Activated gamma-delta T cell treated with Interleukin-2 at 50 U/mL for 16 hours (primary cell): Measurements from ENCODE around the gene CCDC188.

Experiments used
- DNase-seq: peaks from one replicate; pipeline ENCODE4 v3.0.0-alpha.2; 2020

The CCDC188 gene

DNA sequence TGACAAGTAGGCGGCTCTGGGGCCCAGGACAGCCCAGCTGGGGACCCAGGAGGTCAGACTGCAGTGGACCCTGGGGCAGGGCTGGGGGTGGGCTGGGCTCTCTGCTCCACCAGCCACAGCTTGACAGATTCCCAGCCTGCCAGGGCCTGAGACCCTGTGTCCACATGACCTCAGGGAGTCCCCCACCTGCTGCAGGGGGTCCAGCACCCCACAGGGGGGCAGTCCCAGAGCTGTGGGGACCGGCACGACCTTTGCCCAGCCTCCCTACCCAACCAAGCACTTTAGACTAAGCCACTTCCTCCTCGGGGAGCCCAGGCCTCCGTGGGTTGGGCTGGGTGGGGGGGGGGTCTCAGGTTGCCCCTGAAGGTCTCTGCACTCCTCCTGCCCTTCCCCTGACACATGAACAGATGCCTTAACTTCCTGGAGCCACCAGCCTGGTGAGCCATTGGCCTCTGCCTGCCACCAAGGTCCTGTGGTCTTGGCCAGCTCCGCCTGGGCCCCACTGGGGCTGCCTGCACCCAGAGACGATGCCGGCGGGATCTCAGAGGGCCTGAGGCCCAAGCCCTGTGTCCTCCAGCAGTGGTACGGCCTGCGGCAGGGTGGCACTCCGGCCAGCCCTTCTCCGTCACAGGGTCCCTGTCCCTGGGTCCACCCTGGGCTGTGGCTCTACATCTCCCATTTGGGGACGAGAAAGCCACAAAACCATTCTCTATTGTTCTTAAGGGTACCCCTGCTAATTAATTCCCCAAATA is 3.4 kb downstream of the CCDC188 start:
- no peak for DNase-seq

DNA sequence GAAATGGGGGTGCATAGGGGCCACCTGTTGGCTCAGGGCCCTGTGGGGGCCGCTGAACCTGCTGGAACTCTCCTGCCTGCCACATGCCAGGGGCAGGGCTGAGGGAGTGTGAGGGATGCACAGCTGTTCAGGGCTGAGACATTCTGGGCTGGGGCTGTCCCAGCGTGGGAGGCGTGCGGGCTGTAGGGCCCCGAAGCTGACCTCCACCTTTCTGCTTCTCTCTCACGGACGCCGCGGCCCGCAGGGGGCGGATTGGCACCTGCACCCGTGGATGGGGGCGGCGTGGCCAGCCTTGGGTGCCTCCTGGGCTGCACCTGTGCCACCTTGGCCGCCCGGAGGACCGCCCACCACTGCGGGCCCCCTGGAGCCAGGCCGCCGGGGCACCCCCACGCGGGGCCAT is 4.1 kb downstream of the CCDC188 start:
- no peak for DNase-seq

DNA sequence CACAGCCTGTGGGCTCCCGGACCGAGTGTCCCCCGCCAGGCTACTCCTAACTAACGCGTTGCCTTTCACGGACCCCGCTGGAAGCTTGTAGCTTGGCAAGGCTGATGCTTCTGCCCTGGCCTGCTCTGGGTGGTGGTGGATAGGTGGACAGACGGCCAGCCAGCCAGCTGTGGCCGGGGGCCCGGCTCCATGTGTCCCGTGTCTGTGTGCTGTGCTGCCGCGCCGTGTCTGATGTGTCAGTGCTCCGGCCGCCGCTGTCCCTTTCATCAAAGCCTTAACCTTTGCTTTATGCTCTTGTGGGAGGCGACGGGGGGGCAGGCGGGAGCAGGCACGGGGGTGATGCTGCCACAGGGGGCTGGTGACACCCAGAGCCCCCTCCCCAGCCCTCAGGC is 5.0 kb downstream of the CCDC188 start:
- DNase-seq: no peak

DNA sequence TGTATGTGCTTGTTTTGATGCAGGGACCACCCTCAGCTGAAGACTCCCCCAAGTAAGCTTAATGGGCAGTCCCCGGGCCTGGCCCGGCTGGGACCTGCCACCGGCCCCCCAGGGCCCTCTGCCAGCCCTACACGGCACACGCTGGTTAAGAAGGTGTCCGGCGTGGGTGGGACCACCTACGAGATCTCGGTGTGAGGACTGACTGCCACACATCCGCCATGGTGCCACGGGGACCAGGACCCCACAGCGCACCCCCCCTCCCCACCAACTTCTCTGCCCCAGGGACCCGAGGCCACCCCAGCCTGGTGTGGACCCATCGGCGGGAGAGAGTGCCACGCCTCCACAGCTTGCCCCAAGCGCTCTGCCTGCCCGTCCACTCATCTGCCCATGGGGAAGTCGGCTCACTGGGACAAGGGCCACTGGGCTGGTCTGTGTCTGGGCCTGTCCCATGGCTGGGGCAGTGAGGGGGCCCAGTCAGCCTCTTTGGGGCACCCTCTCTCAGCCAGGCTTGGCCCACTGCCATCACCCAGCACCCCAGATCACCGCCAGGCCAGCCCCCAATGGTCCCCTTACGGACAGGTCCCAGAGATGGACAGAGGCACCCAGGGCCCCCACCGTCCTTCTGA is 5.5 kb downstream of the CCDC188 start:
- no peak for DNase-seq

DNA sequence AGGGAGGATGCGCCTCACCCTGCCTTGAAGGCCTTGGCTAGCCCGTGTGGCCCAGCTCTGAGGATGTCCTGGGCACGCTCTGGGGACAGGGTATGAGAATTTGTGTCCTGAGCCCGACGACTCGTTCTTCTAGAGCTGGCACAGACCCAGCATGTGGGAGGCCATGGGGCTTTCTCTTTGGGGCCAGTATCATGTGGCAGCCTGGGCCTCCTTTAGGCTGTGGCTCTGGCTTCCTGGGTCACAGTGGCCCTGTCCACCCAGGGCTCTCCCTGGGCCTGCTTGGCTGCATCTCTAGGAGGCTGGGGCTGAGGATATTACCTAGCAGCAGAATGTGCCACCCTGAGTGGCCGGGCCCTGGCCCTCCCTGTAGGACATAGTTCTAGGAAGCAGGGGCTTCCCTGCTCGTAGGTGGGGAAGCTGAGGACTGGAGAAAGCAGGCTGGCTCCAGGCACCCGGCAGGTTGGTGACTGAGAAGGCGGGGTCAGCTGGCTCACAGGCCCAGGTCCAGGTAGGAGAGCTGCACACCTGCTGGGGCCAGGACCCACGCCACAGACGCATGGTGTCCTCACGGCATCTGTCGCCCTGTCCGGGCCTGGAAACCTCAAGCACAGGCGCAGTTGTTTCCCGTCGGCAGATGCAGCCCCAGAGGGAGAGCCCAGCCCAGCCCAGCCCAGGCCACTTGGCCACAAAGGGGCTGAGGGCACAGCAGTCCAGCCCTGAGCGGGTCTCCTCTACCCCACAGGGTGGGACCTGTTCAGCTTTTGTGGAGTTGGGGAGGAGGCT is 6.8 kb downstream of the CCDC188 start:
- no peak for DNase-seq

DNA sequence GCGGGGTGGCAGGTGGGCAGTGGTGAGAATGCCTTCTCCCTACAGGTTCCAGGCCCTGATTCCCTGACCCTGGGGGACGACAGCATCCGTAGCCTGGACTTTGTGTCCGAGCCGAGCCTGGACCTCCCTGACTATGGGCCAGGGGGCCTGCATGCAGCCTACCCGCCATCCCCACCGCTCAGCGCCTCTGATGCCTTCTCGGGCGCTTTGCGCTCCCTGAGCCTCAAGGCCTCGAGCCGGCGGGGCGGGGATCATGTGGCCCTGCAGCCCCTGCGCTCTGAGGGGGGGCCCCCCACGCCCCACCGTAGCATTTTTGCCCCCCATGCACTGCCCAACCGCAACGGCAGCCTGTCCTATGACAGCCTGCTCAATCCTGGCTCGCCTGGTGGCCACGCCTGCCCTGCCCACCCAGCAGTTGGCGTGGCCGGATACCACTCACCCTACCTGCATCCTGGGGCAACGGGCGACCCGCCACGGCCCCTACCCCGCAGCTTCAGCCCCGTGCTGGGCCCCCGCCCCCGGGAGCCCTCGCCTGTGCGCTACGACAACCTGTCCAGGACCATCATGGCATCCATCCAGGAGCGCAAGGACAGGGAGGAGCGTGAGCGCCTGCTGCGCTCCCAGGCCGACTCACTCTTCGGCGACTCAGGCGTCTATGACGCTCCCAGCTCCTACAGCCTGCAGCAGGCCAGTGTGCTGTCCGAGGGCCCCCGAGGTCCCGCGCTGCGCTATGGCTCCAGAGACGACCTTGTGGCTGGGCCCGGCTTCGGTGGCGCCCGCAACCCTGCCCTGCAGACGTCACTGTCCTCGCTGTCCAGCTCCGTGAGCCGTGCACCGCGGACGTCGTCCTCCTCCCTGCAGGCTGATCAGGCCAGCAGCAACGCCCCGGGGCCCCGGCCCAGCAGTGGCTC is 7.9 kb downstream of the CCDC188 start:
- DNase-seq: no peak

DNA sequence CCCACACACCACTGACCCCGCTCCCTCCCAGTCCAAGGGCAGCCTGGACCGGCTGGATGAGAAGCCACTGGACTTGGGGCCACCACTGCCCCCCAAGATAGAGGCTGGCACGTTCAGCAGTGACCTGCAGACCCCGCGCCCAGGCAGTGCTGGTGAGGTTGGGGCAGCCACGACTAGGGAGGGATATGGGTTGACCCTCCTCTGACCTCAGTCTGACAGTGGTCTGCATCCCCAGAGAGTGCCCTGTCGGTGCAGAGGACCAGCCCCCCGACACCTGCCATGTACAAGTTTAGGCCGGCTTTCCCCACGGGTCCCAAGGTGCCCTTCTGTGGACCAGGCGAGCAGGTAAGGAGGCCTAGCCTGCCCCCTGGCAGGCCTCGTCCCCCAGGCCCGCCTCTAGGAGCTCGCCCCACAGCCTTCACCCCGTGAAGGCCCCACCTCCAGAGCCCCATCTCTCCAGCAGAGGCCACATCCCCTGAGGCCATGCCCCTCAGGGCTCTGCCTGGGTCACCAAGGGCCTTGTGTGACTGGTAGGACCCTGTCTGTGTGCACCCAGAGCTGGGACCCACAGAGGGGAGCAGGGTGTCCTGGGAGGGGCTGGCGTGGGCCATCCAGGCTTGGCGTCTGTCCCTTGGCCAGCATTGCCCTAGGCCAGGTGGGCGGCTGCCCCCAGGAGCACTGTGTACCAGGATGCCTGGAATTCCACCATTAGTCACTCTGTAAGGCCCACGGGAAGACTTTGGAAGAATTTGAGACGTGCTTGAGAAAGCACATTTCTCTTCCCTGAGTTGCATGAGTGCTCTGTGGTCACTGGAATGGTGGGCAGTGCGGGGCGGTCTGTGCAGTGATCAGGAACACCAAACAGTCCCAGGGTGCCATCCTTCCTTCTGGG is 9.4 kb downstream of the CCDC188 start:
- DNase-seq: no peak

DNA sequence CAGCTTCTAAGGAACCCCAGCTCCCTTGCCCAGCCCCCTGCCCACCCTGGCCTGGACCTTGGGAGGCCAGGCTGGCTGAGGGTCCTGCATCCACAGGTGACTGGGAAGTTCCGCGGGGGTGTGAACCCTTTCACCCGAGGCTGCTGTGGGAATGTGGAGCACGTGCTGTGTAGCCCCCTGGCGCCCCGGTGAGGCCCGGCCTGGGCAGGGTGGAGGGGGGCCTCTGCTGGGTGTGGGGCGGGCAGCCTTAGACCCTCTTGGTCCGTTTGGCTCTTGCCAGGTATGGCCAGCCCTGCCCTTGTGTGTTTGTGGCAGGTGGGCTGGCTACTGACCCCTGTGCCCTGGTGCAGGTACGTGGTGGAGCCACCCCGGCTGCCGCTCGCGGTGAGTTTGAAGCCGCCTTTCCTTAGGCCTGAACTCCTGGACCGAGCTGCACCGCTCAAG is 10.3 kb downstream of the CCDC188 start:
- no peak for DNase-seq

DNA sequence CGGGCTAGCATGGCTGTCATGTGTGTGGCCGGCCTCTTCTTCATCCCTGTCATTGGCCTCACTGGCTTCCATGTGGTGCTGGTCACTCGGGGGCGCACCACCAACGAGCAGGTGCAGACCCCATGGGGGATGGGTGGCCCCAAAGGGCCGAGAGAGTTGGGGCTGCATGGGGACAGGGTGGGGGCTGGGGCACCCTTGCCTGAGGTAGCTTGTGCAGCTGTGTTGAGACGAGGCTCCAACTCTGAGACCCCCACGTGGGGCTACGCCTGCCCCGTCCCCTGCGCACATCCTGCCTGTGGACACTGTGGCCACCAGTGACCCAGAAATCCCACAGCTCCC is 10.8 kb downstream of the CCDC188 start:
- no peak for DNase-seq

DNA sequence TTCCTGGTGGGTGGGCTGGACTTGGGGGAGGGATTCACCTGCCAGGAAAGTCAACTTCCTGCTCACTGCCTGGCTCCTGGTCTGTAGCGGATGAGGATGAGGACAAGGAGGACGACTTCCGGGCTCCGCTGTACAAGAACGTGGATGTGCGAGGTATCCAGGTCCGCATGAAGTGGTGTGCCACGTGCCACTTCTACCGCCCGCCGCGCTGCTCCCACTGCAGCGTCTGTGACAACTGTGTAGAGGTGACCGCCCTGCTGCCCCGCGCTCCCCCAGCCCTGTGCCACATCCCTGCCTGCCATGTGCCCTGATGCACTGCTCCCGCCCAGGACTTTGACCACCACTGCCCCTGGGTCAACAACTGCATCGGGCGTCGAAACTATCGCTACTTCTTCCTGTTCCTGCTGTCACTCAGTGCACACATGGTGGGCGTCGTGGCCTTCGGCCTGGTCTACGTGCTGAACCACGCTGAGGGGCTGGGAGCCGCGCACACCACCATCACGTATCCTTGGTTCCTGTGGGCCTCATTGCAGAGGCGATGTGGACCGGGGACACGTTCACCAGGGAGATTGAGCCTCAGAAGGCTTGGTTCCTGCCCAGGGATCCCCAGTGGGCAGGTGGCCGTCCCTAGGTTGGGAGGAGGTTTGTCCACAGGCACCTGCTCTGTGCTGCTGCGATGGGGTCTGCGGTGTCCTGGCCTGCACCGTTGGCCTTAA is 11.3 kb downstream of the CCDC188 start:
- DNase-seq: no peak

DNA sequence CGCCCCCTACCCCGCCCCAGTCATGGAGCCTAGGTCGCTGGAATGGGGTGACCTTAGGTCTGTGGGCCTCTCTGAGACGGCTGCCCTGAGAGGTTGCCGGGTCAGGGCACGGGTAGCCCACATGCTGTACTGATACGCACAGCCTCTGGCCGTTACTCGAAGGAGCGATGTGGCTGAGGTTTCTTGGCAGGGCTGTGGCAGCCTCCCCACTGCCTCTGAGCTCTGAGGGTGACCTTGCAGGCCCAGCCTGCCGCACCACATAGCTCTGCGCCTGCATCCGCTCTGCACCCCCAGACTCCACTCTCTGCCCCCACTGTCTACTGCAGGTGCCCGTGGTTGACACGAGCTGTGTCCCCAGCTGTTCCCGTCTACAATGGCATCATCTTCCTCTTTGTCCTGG is 12.0 kb downstream of the CCDC188 start:
- DNase-seq: no peak

DNA sequence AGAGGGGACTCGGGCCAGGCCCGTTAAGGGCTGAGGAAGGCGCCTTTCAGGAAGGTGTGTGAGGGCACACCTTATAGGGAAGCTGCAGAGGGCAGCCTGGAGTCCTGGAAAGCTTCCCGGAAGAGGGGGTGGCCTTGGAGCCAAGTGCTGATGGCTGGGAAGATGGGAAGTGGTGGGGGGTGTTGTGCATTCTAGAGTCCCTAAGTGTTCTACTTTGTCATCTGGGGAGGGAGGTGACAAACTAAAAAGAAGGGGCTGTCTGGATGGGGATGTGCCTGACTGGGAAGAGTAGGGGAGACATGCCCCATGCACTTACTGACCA is 12.5 kb downstream of the CCDC188 start:
- DNase-seq: no peak

DNA sequence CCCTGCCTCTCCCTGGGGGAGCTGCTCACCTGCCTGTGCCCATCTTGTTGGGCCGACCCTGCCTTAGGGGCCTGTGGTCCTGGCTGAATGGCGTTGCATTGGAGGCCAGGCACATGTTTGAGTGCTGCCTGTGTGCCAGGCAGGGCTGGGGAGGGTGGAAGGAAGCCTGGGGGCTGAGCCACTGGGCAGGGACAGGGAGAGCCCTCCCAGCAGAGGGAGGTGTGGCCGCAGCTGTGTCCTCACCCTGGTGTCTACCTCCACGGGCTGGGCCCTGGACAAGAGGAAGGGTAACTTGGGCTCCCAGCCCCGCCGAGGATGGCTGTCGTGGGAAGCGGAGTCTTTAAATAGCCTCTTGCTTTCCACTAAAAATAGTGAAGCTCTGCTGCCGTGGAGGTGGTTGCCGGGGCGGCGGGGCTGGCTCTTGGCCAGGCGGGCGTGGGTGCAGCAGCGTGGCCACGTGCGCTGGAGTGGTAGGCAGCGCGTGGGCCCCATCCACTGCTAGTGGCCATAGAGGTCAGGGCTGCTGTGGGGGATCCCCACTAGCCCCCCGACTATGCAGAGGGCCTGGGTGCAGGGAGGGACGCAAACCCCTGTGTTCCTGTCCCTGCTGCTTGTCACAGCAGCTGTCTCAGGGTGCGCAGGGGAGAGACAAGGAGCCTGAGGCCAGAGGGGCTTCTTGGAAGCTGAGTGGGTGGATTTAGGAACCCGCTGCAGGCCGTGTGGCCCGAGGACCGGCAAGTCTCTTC is 13.0 kb downstream of the CCDC188 start:
- no peak for DNase-seq

DNA sequence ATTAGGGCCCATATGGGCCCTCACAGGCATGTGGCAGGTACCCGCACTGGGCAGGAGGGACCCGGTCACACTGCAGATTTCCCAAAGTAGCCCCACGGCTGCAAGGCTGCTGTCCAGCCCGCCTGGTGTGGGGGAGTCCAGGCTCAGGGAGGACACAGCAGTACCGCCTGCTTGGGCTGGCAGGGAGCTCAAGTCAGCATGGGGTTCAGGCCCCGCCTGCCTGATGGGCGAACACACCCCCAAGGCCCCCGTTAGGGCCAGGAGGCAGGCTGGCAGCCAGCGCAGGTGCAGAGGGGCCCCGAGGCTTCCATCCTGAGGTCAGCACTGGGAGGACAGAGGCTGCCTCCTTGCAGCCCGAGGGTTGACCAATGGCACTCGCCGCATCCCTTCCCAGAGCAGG is 13.7 kb downstream of the CCDC188 start:
- DNase-seq: no peak

DNA sequence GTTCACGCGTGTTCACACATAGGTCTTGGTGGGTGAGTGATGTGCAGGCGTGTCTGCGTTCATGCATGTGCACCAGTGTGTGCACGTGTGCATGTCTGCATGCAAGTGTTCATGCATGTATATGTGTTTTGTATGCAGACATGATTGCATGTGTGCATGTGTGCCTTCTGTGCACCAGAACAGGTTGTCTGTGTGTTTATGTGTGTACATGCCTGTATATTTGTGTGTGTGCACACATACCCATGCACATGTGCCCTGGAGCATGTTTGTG is 14.3 kb downstream of the CCDC188 start:
- DNase-seq: no peak

DNA sequence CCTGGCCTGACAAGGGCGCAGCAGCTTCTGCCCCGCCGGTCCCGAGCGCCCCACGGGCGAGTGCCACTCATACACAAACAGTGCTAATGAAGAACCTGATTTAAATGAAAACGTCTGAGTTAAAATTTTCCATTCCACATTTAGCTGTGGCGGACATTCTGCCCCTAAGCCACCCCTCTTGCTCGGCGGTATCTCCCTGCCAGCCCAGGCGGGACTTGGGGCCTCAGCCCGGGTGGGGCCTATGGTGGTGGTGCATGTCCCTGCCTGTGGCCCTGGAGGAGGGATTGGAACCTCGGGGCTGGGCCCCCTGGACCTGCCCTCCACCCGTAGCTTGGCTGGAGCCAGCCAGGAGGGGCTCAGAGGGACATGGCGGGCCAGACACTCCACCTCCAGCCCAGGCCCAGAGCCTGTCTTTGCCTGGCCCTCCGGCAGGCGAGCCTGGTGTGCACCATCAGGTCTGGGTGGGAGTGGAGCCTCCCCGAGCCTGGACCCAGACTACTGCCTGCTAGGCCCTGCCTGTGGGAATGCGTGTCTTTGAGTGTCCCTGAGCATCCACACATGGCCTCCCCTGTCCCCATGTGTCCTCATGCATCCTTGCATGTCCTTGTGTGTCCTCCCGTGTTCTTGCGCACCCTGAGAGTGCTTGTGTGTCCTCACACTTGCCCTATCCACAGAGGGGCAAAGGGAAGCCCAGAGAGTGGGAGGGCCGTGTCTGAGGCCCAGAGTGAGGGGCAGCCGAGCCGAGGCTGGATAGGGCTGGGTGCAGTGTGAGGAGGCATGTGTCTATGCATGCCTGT is 14.9 kb downstream of the CCDC188 start:
- no peak for DNase-seq

DNA sequence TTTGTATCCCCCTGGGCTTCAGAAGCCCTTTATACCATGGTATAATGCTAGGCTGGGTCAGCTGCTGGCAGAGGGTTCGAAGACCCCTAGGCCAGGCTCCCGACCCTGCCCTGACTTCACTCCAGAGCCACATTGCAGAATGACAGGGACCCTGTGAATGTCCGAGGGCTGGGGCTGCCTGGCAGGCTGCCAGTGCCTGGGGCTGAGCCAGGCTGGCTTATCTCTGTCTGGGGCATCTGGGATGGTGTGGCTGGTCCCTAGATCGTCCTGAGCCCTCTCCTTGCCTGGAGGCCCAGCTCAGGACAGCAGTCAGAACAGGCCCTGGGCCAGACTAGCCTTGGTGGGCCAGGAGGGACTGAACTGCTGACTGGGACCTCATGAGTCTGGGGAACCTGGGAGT is 15.6 kb downstream of the CCDC188 start:
- DNase-seq: no peak

DNA sequence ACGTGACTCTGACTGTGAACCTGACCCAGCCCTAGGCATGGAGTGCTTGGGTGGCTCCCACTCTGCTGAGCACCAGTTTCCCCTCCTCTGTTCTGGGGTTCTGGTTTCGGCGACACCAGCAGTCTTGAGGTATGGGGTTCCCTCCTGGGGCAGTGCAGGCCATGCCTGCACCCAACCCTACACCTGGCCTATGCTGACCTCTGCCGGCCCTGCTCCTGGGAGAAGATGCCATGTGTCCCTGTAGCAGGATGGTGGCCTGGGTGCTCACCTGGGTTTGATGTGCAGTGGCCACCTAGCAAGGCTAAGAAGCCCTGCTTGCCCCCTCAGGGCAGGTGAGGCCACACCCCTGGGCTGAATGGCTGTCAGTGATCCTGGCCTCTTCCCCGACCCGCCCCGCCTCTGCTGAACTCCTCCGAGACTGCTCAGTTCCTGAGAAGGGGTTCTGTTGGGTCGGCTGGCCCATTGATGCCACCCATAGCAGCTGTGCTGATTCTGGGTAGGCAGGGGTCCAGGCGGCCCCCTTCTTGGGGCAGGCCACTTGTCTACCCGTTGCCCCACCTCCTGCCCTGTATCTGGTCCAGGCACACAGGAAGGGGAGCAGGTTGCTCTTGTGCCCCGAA is 16.8 kb downstream of the CCDC188 start:
- DNase-seq: no peak

DNA sequence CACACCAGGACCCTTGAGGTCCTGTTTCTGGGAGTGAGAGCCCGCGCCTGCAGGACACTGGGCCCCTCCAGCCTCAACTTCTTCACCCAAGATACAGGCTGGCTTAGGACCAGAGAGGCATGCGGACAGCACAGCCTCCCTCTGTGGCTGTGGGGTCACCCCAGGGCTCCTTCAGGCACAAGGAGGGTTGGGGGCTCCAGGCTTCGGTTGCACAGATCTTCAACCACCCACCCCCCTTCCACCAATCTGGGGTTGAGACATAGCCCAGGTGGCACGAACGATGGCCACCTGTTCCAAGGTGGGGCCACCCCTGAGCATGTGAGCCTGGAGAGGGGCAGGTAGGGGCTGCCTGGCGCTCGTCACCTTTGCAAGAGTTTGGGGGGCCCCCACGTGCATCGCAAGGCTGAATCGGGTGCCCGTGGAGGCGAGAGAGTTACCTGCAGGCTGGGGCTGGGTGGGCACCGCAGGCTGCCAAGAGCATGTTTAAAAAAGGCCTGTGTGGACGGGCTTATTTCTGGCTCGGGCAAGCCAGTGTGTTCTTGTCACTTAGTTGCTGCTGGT is 18.1 kb downstream of the CCDC188 start:
- no peak for DNase-seq
